ENCODE measurements around the gene ZNF839.

GRCh38 chr14:102342238-102342637 is 22.7 kb downstream of the ZNF839 start:
- TF ChIP-seq ZFP3 (CRISPR knock-in tag; IDR thresholded peaks at IDR 0.05) (no peak), ARNTL (CRISPR knock-in tag; IDR thresholded peaks at IDR 0.05; ENCODE audit: borderline replicate concordance, low read depth) (no peak), TSHZ2 (CRISPR knock-in tag; IDR thresholded peaks at IDR 0.05) (no peak), PATZ1 (CRISPR knock-in tag; IDR thresholded peaks at IDR 0.05; ENCODE audit: borderline replicate concordance) (no peak), BACH2 (CRISPR knock-in tag; IDR thresholded peaks at IDR 0.05; ENCODE audit: borderline replicate concordance) (no peak), ZFP30 (CRISPR knock-in tag; IDR thresholded peaks at IDR 0.05) (no peak), CSDC2 (CRISPR knock-in tag; IDR thresholded peaks at IDR 0.05) (no peak), GLIS3 (CRISPR knock-in tag; IDR thresholded peaks at IDR 0.05) (no peak), ZNF70 (CRISPR knock-in tag; IDR thresholded peaks at IDR 0.05) (no peak), ISL1 (CRISPR knock-in tag; IDR thresholded peaks at IDR 0.05) (no peak)
